ENCODE data around the gene PRDM1.

GRCh38 chr6:106126482-106126881, 40.3 kb downstream of the PRDM1 start:
- no peak for TF ChIP-seq POLR2A (IDR thresholded peaks at IDR 0.05)
- TF ChIP-seq CTCF (IDR thresholded peaks at IDR 0.05): no peak
- TF ChIP-seq EP300 (IDR thresholded peaks at IDR 0.05): no peak

All from upper lobe of left lung (tissue), 4 donors.